Measurements from ENCODE around the gene MRPL43.
A peak's percentile ranks its signal among the peaks of the same experiment; 100 is the strongest.

MRPL43 gene

GRCh38 chr10:101003639-101004206, 16.4 kb upstream of the MRPL43 start:
- DNase-seq (ENCODE audit: low read depth): no peak

GRCh38 chr10:101002456-101002855, 15.2 kb upstream of the MRPL43 start:
- no peak for DNase-seq (ENCODE audit: low read depth)

GRCh38 chr10:101001659-101002035, 14.3 kb upstream of the MRPL43 start:
- DNase-seq (ENCODE audit: low read depth): no peak

- no peak for DNase-seq (ENCODE audit: low read depth)
Measured at GRCh38 chr10:101000915-101001658, 13.8 kb upstream of the MRPL43 start.

- no peak for DNase-seq (ENCODE audit: low read depth)
Measured at GRCh38 chr10:101000127-101000914, 13.0 kb upstream of the MRPL43 start.

- DNase-seq (ENCODE audit: low read depth): no peak
Measured at GRCh38 chr10:100999742-101000126, 12.4 kb upstream of the MRPL43 start, which contains the start of gene LZTS2. TSS of gene LZTS2 (plus strand) at chr10:100999808. CDS start at chr10:101002539, 2,731 bp downstream.

- DNase-seq (ENCODE audit: low read depth): peak; percentile 61
Measured at GRCh38 chr10:100998991-100999741, 11.9 kb upstream of the MRPL43 start.

- peak; percentile 58 for DNase-seq (ENCODE audit: low read depth)
Measured at GRCh38 chr10:100998183-100998990, 11.1 kb upstream of the MRPL43 start.

- DNase-seq (ENCODE audit: low read depth): peak; percentile 53
Measured at GRCh38 chr10:100997360-100998182, 10.3 kb upstream of the MRPL43 start.

- DNase-seq (ENCODE audit: low read depth): peak; percentile 21
Measured at GRCh38 chr10:100996678-100997359, 9.5 kb upstream of the MRPL43 start.

- DNase-seq (ENCODE audit: low read depth): no peak
Measured at GRCh38 chr10:100995181-100995580, 7.9 kb upstream of the MRPL43 start.

GRCh38 chr10:100993986-100994708, 6.8 kb upstream of the MRPL43 start:
- DNase-seq (ENCODE audit: low read depth): no peak

GRCh38 chr10:100989088-100989487, 1.8 kb upstream of the MRPL43 start:
- DNase-seq (ENCODE audit: low read depth): no peak

- no peak for DNase-seq (ENCODE audit: low read depth)
Measured at GRCh38 chr10:100988166-100988565, 869 bp upstream of the MRPL43 start.

GRCh38 chr10:100987685-100988049, 370 bp upstream of the MRPL43 start:
- no peak for DNase-seq (ENCODE audit: low read depth)

GRCh38 chr10:100986623-100986951, 710 bp downstream of the MRPL43 start:
- DNase-seq (ENCODE audit: low read depth): no peak

- no peak for DNase-seq (ENCODE audit: low read depth)
Measured at GRCh38 chr10:100985336-100985735, 2.0 kb downstream of the MRPL43 start.

- no peak for DNase-seq (ENCODE audit: low read depth)
Measured at GRCh38 chr10:100984672-100985177, 2.6 kb downstream of the MRPL43 start.

All from T follicular helper cell (primary cell).